CD4-positive, alpha-beta T cell treated with Interleukin-15 for 1 hour (primary cell): ENCODE results near the gene ZNF260.
"Not testable (repeated sequence)": the region's sequence is repeated elsewhere in the genome, so short reads cannot be mapped to it uniquely, and the experiment has no call there.

ENCODE experiments used
- DNase-seq: peaks from one replicate; pipeline ENCODE4 v3.0.0-alpha.2; 2020

Gene ZNF260

GRCh38 chr19:36528194-36528920 lies at the start of gene ZNF260:
Gene ZNF260 (minus strand): TSS chr19:36528271. CDS start chr19:36515238, 13,033 bp downstream.
- peak; percentile 96 for DNase-seq

- DNase-seq = no peak
These were observed 49.4 kb upstream of the ZNF260 start for GRCh38 chr19:36577271-36577996.

- no peak for DNase-seq
These were observed 46.7 kb upstream of the ZNF260 start for GRCh38 chr19:36574741-36575140.

- no peak for DNase-seq
These were observed 46.0 kb upstream of the ZNF260 start for GRCh38 chr19:36573895-36574720.

- DNase-seq = peak; percentile 91
These were observed 45.2 kb upstream of the ZNF260 start, which contains the start of gene ZNF529 for GRCh38 chr19:36573020-36573894. Gene ZNF529 (minus strand): TSS chr19:36573292. CDS start chr19:36572346, 946 bp downstream.

- DNase-seq = no peak
These were observed 44.5 kb upstream of the ZNF260 start for GRCh38 chr19:36572593-36573019.

GRCh38 chr19:36564391-36564790 lies 36.3 kb upstream of the ZNF260 start:
- DNase-seq = no peak

GRCh38 chr19:36547001-36547732 lies 19.1 kb upstream of the ZNF260 start:
- DNase-seq = no peak

- DNase-seq = peak; percentile 44
These were observed 949 bp upstream of the ZNF260 start for GRCh38 chr19:36528921-36529518.

- no peak for DNase-seq
These were observed 238 bp downstream of the ZNF260 start for GRCh38 chr19:36527873-36528193.

- no peak for DNase-seq
These were observed 730 bp downstream of the ZNF260 start for GRCh38 chr19:36527341-36527740.

- DNase-seq = no peak
These were observed 1.5 kb downstream of the ZNF260 start for GRCh38 chr19:36526581-36526980.

- no peak for DNase-seq
These were observed 3.5 kb downstream of the ZNF260 start for GRCh38 chr19:36524617-36525016.

GRCh38 chr19:36514012-36514612 lies 14.0 kb downstream of the ZNF260 start:
- DNase-seq = no peak

- no peak for DNase-seq
These were observed 19.7 kb downstream of the ZNF260 start for GRCh38 chr19:36508325-36508724.

GRCh38 chr19:36501973-36502372 lies 26.1 kb downstream of the ZNF260 start:
- no peak for DNase-seq

GRCh38 chr19:36497001-36497400 lies 31.1 kb downstream of the ZNF260 start:
- DNase-seq = no peak

GRCh38 chr19:36492689-36493453 lies 35.2 kb downstream of the ZNF260 start:
- DNase-seq = peak; percentile 48

- DNase-seq = not testable (repeated sequence)
These were observed 37.2 kb downstream of the ZNF260 start for GRCh38 chr19:36490846-36491245.

GRCh38 chr19:36489920-36490415 lies 38.1 kb downstream of the ZNF260 start:
- DNase-seq = peak; percentile 83
